LNCaP clone FGC (cell line): ENCODE data around the gene PRDM4.
A peak's percentile ranks its signal among the peaks of the same experiment; 100 is the strongest.

Source experiments
- DNase-seq: peaks from one replicate; pipeline ENCODE4 v3.0.0-alpha.2; 2011; ENCODE audit warnings: low read depth
- H3K4me3 ChIP-seq: 2 replicates; pipeline ENCODE4 v1.5.1; 2011; ENCODE audit warnings: mild to moderate bottlenecking, low read depth, low read length, control low read depth
- CTCF ChIP-seq: IDR thresholded peaks from 2 replicates; pipeline ENCODE4 v1.5.1; 2012; ENCODE audit warnings: mild to moderate bottlenecking; ENCODE audit not compliant: control insufficient read depth, insufficient read depth; ENCODE audit errors: extremely low read depth

PRDM4 gene

GRCh38 chr12:107685360-107686248 is 75.3 kb downstream of the PRDM4 start, which contains the start of gene PWP1:
PWP1 (plus strand) TSS chr12:107685799; CDS start chr12:107685900, 101 bp downstream.
- no peak for TF ChIP-seq CTCF
- peak within 1 kb of the TSS; percentile 90 for H3K4me3 ChIP-seq
- peak; percentile 91 for DNase-seq

- peak overlapping the region; percentile 90 for H3K4me3 ChIP-seq
- TF ChIP-seq CTCF: no peak
- DNase-seq: peak; percentile 31
Measured at GRCh38 chr12:107684990-107685359, 76.0 kb downstream of the PRDM4 start.

- no peak for DNase-seq
- peak overlapping the region; percentile 90 for H3K4me3 ChIP-seq
- TF ChIP-seq CTCF: no peak
Measured at GRCh38 chr12:107684029-107684795, 76.7 kb downstream of the PRDM4 start.
